ENCODE measurements around the gene MAL.

Gene MAL

DNA sequence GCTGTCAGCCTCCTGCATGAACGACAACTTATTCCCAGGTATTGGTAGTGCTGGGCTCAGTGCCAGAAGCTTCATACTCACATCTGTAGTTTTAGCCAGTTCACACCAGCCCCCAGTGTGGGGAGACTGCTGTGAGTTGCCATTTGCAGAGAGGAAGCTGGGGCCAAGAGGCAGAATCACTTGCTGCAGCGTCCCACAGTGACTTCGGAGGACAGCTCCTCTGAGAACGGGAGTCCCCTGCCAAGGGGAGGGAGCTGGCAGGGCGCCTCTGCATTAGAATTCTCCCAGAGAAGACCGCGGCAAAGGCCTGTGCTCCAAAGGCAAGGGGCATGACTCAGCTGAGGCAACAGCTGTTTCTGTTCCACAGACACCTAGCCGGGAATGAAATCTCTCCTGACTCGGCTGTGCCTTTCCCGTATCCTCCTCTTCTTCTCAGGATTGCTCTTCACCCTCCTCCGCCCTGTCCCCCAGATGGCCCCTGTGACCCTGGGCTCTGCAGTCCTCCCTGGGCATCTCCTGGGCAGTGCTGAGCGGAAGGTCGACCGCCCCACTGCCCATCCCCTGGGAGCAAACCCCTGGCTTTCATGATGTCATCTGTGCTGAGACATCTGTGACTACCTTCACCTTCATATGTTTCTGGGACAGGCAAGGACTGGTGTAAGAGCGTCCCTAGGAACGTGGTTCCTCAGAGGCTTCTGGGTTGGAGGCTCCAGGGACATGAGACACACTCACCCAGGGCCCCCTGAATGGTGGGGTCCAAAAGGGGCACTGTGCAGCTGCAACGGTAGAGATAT, 18.0 kb downstream of the MAL start:
- TF ChIP-seq, protein P1, sequence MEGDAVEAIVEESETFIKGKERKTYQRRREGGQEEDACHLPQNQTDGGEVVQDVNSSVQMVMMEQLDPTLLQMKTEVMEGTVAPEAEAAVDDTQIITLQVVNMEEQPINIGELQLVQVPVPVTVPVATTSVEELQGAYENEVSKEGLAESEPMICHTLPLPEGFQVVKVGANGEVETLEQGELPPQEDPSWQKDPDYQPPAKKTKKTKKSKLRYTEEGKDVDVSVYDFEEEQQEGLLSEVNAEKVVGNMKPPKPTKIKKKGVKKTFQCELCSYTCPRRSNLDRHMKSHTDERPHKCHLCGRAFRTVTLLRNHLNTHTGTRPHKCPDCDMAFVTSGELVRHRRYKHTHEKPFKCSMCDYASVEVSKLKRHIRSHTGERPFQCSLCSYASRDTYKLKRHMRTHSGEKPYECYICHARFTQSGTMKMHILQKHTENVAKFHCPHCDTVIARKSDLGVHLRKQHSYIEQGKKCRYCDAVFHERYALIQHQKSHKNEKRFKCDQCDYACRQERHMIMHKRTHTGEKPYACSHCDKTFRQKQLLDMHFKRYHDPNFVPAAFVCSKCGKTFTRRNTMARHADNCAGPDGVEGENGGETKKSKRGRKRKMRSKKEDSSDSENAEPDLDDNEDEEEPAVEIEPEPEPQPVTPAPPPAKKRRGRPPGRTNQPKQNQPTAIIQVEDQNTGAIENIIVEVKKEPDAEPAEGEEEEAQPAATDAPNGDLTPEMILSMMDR (IDR thresholded peaks at IDR 0.05; ENCODE audit: borderline replicate concordance, control extremely low read depth, extremely low read depth, insufficient read depth, missing control alignments): no peak
- in situ Hi-C loops (cut with MboI; ENCODE audit: low sequenced_read_pairs, unreplicated experiment): no loop called here
- peak; percentile 71 for DNase-seq (ENCODE audit: low spot score)

DNA sequence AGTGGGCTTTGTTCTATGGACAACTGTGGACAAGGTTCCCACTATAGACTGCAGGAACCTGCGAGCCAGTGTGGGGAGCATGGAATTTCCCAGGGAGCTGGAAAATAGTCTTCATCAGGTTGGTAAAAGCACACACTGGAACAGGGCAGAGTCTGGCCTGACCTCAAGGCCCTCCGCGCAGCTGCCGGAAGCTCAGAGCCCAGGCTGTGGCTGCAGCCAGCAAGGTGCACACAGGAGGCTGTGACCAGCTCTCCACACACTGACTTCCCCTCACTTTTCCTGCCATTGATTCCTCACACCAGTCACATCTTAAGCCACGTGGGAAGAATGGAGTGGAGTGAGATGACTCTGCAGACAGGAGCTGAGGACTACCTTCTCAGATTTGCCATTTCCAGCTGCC, 19.1 kb downstream of the MAL start:
- in situ Hi-C loops (cut with MboI; ENCODE audit: low sequenced_read_pairs, unreplicated experiment): no loop called here
- DNase-seq (ENCODE audit: low spot score): no peak
- TF ChIP-seq, protein P1 (IDR thresholded peaks at IDR 0.05; ENCODE audit: borderline replicate concordance, control extremely low read depth, extremely low read depth, insufficient read depth, missing control alignments): no peak

DNA sequence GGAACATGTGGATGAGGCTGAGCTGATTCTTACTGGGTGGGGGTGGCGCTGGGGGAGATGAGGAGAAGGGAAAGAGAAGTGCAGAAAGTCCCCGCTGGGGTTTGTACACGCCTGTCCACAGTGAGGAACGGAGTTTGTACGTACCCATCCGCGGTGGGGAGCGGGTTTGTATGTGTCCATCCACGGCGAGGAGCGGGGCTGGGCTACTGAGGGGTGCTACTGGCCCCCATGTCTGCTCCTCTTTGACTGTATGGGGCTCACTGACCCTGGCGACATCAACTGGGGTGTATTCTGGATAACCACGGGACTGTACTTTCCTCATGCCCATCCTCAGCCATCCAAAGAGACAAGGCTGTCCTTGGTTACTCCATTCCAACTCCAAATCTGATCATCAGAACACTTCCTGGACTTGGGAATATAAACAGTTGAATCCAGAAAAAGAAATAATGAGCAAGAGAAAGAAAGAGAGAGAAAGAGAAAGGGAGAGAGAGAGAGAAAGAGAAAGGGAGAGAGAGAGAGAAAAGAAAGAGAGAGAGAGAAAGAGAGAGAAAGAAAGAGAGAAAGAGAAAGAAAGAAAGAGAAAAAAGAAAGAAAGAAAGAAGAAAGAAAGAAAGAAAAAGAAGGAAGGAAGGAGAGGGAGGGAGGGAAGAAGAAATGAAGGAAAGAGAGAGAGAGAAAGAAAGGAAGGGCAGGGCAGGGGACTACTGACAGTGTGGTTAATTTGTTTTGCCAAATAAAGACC, 21.0 kb downstream of the MAL start:
- TF ChIP-seq, protein P1 (IDR thresholded peaks at IDR 0.05; ENCODE audit: borderline replicate concordance, control extremely low read depth, extremely low read depth, insufficient read depth, missing control alignments): no peak
- in situ Hi-C loops (cut with MboI; ENCODE audit: low sequenced_read_pairs, unreplicated experiment): no loop called here

DNA sequence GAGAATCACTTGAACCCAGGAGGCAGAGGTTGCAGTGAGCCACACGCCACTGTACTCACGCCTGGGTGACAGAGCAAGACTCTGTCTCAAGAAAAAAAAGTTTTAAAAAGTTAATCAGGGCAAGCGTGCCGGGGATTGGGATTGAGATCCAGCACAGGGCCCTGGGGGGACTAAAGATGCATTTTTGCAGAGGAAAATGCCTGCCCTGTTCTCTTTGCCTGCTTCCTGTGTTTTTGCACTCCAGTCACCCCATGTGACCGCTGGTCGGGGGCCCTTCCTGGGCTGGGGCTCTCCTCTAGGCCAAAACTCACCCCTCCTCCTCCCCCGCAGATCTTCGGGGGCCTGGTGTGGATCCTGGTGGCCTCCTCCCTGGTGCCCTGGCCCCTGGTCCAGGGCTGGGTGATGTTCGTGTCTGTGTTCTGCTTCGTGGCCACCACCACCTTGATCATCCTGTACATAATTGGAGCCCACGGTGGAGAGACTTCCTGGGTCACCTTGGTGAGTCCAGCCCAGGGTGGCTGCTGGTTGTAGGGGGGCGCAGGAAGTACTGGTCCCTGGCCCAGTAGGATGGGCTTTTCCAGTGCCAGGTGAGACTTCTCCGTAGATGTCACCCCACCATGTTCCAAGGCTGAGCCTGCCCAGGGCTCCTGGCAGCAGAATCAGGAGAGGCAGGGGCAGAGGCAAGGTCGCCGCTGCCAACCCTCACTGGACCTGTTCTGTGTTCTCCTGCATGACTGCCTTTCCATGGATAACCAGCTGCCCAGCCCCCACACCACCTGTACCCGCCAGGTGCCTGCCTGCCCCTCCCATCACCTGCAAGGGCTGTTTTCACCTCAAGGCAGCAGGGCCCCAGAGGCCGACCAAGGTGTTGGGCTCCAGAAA, 22.4 kb downstream of the MAL start:
- DNase-seq (ENCODE audit: low spot score): no peak
- TF ChIP-seq, protein P1 (IDR thresholded peaks at IDR 0.05; ENCODE audit: borderline replicate concordance, control extremely low read depth, extremely low read depth, insufficient read depth, missing control alignments): no peak
- in situ Hi-C loops (cut with MboI; ENCODE audit: low sequenced_read_pairs, unreplicated experiment): no loop called here

More for the DNA sequence above, 21.0 kb downstream of the MAL start:
- no peak for DNase-seq (ENCODE audit: low spot score)

DNA sequence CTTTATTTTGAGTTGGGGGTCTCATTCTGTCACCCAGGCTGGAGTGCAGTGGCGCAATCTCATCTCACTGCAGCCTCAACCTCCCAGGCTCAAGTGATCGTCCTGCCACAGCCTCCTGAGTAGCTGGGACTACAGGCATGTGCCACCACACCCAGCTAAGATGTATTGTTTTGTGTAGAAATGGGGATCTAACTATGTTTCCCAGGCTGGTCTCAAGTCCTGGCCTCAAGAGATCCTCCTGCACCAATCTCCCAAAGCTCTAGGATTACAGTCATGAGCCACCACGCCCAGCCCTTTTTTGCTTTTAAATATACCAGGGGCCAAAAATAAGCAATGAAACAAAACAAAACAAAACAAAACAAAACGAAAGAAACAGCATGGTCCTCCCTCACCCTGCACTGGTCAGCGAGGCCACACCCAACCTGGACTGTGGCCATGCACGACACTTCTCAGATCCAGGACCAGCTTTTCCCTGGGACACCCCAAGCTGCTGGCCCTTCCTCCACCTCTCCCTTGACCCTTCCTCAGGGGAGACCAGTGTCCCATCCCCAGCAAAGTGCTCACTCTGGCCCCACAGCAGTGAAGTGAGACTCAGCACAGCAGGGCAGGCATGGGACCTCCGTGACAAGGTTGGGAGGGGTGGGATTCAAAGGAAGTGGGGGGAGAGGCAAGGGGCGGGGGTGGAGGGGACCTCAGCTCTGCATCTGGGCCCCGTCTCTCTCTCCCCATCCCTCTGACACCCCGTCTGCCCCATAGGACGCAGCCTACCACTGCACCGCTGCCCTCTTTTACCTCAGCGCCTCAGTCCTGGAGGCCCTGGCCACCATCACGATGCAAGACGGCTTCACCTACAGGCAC, 23.5 kb downstream of the MAL start:
- in situ Hi-C loops (cut with MboI; ENCODE audit: low sequenced_read_pairs, unreplicated experiment): no loop called here
- no peak for DNase-seq (ENCODE audit: low spot score)
- TF ChIP-seq, protein P1 (IDR thresholded peaks at IDR 0.05; ENCODE audit: borderline replicate concordance, control extremely low read depth, extremely low read depth, insufficient read depth, missing control alignments): no peak

Measured in GM13976 (cell line).